Measurements from ENCODE around the gene DENND4A. TPM values are rescaled to one million over a fixed set of nuclear protein-coding genes. Genes with fewer than 3 reads are reported as not detected.

The DENND4A gene
- total RNA-seq, 1 experiment from 2014 or later, result 16.9 TPM

- no TSS peak for BruUV-seq (replicated peaks)
- H3K9me3 Mint-ChIP-seq (ENCODE audit: unreplicated experiment), result no peaks in the 10 kb centered on the region
- intact Hi-C loops (cut with micrococcal nuclease), result no loop called here
- no peaks in the 10 kb centered on the region for H3K27me3 Mint-ChIP-seq (ENCODE audit: insufficient read depth, unreplicated experiment)
- peaks cover 8% of the 10 kb centered on the region for H3K4me1 Mint-ChIP-seq (ENCODE audit: insufficient read depth, unreplicated experiment)
- ChIA-PET POLR2A (interaction anchor here (0.6 to 0.9 kb wide), 2 partner anchors 68 to 227 kb away, joined by 3 read pairs; partner anchors contain the start of gene RAB11A), CTCF (interaction anchor here (0.6 to 1.2 kb wide), 3 partner anchors 17 to 214 kb away, joined by 4 read pairs; no protein-coding TSS in a partner anchor)
- H3K4me3 Mint-ChIP-seq (ENCODE audit: unreplicated experiment), result no peak overlapping the region
- no peak overlapping the region for H3K27ac Mint-ChIP-seq (ENCODE audit: low read depth, unreplicated experiment)
- no peaks in the 10 kb centered on the region for H3K36me3 Mint-ChIP-seq (ENCODE audit: insufficient read depth, unreplicated experiment)
- no peak for DNase-seq (ENCODE audit: unreplicated experiment)
- no peak for TF ChIP-seq CTCF (IDR thresholded peaks at IDR 0.05; ENCODE audit: unreplicated experiment)
Observed at GRCh38 chr15:65642594-65642993, 149.5 kb downstream of the DENND4A start.

GRCh38 chr15:65641768-65642475, 150.2 kb downstream of the DENND4A start:
- Mint-ChIP-seq H3K4me3 (ENCODE audit: unreplicated experiment) (no peak overlapping the region), H3K9me3 (ENCODE audit: unreplicated experiment) (no peaks in the 10 kb centered on the region), H3K4me1 (ENCODE audit: insufficient read depth, unreplicated experiment) (peaks cover 8% of the 10 kb centered on the region), H3K27ac (ENCODE audit: low read depth, unreplicated experiment) (no peak overlapping the region), H3K36me3 (ENCODE audit: insufficient read depth, unreplicated experiment) (no peaks in the 10 kb centered on the region), H3K27me3 (ENCODE audit: insufficient read depth, unreplicated experiment) (no peaks in the 10 kb centered on the region)
- no peak for DNase-seq (ENCODE audit: unreplicated experiment)
- no TSS peak for BruUV-seq (replicated peaks)
- CTCF ChIA-PET, result interaction anchor here (0.6 to 1.4 kb wide), 7 partner anchors 10 to 211 kb away, joined by 3 to 5 read pairs (median 4); no protein-coding TSS in a partner anchor
- POLR2A ChIA-PET, result interaction anchor here (0.6 kb wide), 1 partner anchor 67 kb away, joined by 3 read pairs; no protein-coding TSS in a partner anchor
- no peak for TF ChIP-seq CTCF (IDR thresholded peaks at IDR 0.05; ENCODE audit: unreplicated experiment)
- intact Hi-C loops (cut with micrococcal nuclease), result no loop called here

- no peaks in the 10 kb centered on the region for H3K9me3 Mint-ChIP-seq (ENCODE audit: unreplicated experiment)
- intact Hi-C loops (cut with micrococcal nuclease), result loop anchor here (2.0 to 5.0 kb wide), 2 partner anchors 217 to 323 kb away; no protein-coding TSS in a partner anchor
- no peak overlapping the region for H3K27ac Mint-ChIP-seq (ENCODE audit: low read depth, unreplicated experiment)
- H3K4me3 Mint-ChIP-seq (ENCODE audit: unreplicated experiment), result no peak overlapping the region
- POLR2A ChIA-PET, result no interaction called here
- peaks cover 9% of the 10 kb centered on the region for H3K4me1 Mint-ChIP-seq (ENCODE audit: insufficient read depth, unreplicated experiment)
- DNase-seq (ENCODE audit: unreplicated experiment), result no peak
- CTCF ChIA-PET, result interaction anchor here (0.5 to 3.8 kb wide), 20 partner anchors 10 to 654 kb away, joined by 3 to 24 read pairs (median 6); partner anchors contain the start of genes DIS3L, INTS14 and SLC24A1
- no peaks in the 10 kb centered on the region for H3K36me3 Mint-ChIP-seq (ENCODE audit: insufficient read depth, unreplicated experiment)
- no TSS peak for BruUV-seq (replicated peaks)
- no peaks in the 10 kb centered on the region for H3K27me3 Mint-ChIP-seq (ENCODE audit: insufficient read depth, unreplicated experiment)
- no peak for TF ChIP-seq CTCF (IDR thresholded peaks at IDR 0.05; ENCODE audit: unreplicated experiment)
Observed at GRCh38 chr15:65639509-65639908, 152.6 kb downstream of the DENND4A start.

GRCh38 chr15:65638681-65639089, 153.4 kb downstream of the DENND4A start:
- POLR2A ChIA-PET, result interaction anchor here (0.7 to 1.0 kb wide), 4 partner anchors 194 to 780 kb away, joined by 3 to 4 read pairs (median 3); no protein-coding TSS in a partner anchor
- no TSS peak for BruUV-seq (replicated peaks)
- intact Hi-C loops (cut with micrococcal nuclease), result loop anchor here (1.0 to 5.0 kb wide), 3 partner anchors 191 to 324 kb away; no protein-coding TSS in a partner anchor
- H3K4me1 Mint-ChIP-seq (ENCODE audit: insufficient read depth, unreplicated experiment), result peaks cover 17% of the 10 kb centered on the region
- peak; percentile 86 for DNase-seq (ENCODE audit: unreplicated experiment)
- no peaks in the 10 kb centered on the region for H3K9me3 Mint-ChIP-seq (ENCODE audit: unreplicated experiment)
- no peaks in the 10 kb centered on the region for H3K27me3 Mint-ChIP-seq (ENCODE audit: insufficient read depth, unreplicated experiment)
- TF ChIP-seq CTCF (IDR thresholded peaks at IDR 0.05; ENCODE audit: unreplicated experiment), result peak; percentile 73
- H3K4me3 Mint-ChIP-seq (ENCODE audit: unreplicated experiment), result no peak overlapping the region
- no peak overlapping the region for H3K27ac Mint-ChIP-seq (ENCODE audit: low read depth, unreplicated experiment)
- H3K36me3 Mint-ChIP-seq (ENCODE audit: insufficient read depth, unreplicated experiment), result no peaks in the 10 kb centered on the region
- CTCF ChIA-PET, result interaction anchor here (0.6 to 3.8 kb wide), 34 partner anchors 8 to 1971 kb away, joined by 3 to 24 read pairs (median 4); partner anchors contain the start of genes DIS3L and SLC24A1
